Activated effector memory CD4-positive, alpha-beta T cell treated with anti-CD3 and anti-CD28 coated beads, Interleukin-2, amount 50 U/mL, for 16 hours (primary cell): ENCODE measurements around the gene POLA2.
A peak's percentile ranks its signal among the peaks of the same experiment; 100 is the strongest.
"Not testable (repeated sequence)": the region's sequence is repeated elsewhere in the genome, so short reads cannot be mapped to it uniquely, and the experiment has no call there.

Experiments used
- DNase-seq: peaks from one replicate; pipeline ENCODE4 v3.0.0-alpha.2; 2020

Gene POLA2

DNA sequence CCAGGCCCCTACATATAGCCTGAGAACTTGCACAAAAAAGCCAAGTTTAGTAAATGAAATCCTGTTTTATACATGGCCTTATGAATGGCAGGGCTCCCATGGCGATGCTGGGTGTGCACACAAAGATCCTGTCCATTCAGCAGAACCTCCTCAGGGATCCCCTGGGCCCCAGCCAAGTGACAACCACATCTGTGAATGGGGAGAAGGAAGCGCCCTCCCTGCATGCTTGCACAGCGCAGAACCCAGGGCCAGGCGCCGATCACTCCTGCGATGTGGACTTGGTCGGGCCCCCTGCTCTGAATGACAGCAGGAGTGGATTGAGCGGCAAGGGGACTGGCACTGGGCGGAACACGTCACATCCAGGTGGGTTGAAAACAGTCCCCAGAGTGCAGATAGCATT, 48.5 kb downstream of the POLA2 start:
- no peak for DNase-seq

DNA sequence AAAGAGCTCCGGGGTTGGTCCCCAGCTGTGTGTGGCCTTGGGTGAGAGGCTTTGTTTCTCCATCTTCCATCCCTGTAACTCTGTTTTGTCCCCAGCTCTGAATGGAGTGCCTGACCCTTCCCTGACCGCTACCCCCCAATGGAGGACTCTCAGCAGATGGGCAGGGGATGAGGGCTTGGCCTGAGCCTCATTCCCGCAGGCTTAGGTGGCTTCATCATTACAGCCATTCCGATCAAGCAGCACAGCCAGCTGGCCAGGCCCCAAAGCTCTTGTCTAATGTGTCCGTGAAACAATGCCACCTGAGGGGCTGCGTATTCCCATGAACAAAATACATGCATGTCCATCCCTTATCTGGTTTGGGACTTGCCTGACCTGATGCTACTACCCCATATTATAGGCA, 49.0 kb downstream of the POLA2 start:
- no peak for DNase-seq

DNA sequence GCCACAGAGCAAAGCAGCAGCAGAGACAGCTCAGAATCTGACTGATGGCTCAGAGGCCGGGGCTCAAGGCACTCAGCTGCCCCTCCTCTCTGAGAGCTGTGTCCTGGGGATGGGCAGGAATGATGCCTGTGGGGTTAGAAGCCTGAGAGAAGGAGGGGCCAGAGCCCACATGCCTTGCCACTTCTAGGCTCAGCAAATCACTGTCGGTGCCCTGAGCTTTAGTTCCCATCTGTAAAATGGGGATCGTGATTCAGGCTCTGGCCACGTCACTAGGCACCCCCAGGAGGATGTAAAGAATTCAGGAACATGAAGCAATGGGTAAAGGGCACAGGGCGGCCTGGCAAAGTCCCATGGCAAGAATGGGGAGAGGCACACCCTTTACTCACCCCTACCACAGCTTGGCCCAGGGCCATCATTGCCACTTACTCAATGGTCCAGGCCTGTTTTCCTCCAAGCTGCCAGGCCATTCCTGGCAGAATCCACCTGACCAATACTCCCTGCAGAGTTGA, 49.5 kb downstream of the POLA2 start:
- DNase-seq, result no peak

DNA sequence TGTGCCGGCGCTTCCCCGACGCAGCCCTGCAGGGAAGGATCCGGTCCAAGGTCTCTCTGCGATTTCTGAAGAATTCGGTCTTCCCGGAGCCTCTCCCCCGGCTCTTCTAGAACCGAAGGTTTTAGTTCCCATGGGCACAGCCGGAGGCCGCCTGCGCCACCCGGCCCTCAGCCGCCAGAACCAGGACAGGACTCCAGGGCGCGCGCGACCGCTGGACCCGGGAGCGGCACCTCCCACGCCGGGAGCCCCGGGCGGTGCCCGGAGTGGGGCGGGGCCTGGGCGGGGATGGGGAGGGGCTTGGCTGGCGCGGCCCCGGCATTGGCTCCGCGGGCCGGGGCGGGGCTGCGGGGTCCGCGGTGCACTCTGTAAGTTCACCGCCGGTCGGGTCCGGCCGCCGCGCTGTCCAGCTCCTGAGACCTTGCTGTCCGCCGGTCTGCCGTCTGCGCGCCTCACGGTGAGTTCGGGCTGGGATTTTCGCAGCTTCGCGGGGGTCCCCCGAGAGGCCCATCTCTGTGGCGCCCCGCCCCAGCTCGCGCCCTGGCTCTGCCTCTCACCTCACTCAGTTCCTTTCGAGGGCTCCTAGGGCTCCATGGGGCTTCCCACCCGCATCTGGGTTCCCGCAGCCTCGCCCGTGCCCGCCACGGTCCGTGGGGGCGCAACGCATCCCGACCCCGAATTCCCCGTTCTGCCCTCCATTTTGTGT, 52.9 kb downstream of the POLA2 start, which contains the start of gene CDC42EP2:
Gene CDC42EP2 (plus strand): TSS at position 366 of the 703 bp plus-strand sequence. CDS start 6,033 bp downstream, outside the sequence.
- DNase-seq, result peak; percentile 91

DNA sequence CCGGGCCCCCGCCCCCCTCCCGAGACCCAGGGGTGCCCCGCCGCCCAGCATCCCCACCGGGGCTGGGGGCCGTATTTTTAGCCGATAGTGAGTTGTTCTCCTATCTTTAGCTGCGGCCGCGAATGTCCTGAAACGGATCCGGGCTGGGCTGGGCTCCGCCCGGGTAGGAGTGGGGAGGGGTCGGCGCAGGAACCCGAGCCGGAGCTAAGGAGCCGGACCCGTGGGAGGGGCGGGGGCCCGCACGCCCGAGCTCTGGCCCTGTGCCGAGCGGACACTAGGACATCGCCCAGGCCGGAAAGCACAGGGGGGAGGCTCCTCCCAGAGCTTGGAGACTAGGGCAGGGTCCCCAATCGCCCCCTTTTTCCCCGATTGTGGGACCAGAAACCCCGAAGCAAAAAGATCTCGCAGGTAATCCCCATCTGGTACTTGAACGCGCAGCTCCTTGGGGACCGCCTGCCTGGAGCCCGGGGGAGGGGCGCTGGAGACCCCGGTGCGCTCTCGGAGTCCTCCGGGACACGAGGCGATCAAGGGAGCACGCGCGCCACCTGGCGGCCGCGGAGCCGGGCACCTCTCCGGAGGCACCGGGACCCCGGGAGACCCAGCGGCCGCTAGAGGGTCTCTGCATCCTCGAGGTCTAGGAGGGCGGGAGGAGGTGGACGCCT, 53.6 kb downstream of the POLA2 start:
- DNase-seq, result peak; percentile 93

DNA sequence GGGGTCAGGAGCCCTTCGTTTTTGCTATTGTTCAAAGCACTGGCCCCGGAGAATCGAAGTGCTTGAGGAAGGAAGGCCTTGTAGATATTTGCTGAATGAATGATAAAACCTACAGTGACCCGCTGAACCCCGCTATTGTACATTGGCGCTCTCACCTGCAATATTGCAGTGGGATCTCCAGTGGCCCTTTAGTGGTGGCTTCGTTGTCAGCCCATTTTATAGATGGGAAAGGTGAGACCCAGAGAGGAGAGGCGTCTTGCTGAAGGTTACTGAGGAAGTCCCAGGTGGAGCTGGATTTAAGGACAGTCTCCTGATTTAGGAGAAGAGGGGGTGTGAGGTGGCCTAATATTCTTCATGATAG, 54.1 kb downstream of the POLA2 start:
- no peak for DNase-seq

DNA sequence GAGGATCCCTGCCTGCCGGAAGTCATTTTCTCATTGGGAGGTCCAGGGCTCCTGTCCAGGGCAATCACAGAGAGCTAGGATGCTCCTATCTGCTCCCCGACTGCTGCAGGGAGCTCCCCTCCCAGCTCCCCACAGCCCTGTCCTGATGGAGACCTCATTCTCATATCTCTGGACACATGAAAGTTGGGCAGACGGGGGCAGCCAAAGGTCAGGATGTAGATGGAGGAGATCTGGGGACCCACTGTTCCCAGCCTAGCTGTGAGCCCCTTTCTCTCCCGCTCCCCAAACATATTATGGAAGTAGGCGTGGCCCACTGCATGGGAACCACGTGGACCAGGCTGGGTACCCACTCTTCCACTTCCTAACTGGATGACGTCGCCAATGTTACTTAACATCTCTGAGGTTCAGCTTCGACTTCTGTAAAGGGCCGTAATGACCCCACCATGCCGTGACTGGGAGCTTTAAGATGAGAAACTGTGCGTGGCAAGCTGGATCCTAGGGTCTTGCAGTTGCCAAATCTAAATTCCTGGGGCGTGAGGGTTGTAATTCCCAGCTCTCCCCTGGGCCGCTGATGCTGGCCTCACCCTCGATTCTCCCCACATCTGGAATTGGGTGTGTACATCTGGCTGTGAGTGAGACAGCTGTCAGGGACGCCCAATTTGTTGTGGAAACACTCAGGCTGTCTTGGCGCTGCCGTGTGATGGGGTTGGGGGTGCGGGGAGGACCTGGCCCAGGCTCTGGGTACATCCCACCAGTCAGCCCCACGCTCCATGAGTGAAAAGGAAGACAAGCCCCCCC, 54.7 kb downstream of the POLA2 start:
- DNase-seq, result no peak

DNA sequence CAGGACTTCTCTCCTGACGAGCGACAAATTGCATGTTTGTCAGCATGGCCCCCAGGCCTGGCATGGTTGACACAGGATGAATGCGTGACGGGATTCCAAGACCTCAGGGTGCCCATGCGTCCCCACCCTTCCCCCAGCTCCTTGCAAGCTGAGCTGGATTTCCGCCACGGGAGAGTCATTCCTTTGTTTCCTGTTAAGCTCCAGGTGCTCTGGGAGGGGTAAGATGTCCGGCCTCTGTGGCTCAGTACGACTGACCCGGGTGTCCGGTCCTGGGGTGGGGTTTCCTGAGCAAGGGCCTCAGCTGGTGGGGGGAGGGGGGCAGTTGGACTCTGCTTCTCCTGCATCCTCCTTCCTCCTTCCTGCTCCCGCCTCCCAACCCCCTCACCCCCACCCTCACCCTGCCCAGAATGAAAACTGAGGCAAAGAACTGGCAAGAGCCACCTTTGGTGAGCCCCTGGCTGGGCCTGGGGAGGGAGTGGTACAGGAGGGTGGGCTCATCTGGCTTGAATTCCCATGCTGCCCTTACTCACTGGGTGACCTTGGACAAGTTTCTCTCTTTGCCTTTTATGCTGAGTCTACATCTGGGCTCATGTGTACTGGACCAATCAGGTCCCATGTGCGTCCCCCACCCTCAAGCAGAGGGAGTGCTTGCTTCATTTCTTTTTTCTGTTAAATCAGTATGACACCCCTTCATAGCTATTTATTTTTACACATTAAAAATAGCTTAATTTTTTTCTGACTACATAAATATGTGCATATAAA, 55.4 kb downstream of the POLA2 start:
- no peak for DNase-seq

DNA sequence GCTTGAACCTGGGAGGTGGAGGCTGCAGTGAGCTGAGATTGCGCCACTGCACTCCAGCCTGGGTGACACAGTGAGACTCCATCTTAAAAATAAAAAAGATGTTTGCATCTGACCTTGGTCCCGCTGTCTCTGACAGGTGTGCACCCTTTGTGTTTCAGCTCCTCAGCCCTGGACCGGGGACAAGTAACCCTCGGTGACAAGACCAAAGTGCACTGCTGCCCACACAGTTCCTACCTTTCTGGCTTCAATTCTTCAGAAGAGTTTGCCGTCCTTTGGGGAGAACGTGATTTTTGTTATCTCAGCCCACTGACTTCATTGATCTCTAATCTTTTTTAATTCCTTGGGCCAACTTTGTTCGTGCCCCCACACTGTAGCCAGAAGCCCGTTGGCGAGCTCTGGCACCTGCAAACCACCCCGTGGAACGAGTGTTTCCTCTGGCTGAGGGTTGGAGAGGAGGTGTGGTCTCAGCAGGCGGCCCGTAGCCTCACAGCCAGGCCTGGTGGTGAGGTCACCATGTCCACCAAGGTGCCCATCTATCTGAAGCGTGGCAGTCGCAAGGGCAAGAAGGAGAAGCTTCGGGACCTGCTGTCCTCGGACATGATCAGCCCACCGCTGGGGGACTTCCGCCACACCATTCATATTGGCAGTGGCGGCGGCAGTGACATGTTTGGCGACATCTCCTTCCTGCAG, 58.8 kb downstream of the POLA2 start:
- no peak for DNase-seq

DNA sequence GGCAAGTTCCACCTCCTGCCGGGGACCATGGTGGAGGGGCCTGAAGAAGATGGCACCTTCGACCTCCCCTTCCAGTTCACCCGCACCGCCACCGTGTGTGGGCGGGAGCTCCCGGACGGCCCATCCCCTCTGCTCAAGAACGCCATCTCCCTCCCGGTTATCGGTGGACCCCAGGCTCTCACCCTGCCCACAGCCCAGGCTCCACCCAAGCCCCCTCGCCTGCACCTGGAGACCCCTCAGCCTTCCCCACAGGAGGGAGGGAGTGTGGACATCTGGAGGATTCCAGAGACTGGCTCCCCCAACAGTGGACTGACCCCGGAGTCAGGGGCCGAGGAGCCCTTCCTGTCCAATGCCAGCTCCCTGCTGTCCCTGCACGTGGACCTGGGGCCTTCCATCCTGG, 59.3 kb downstream of the POLA2 start:
- DNase-seq, result no peak

DNA sequence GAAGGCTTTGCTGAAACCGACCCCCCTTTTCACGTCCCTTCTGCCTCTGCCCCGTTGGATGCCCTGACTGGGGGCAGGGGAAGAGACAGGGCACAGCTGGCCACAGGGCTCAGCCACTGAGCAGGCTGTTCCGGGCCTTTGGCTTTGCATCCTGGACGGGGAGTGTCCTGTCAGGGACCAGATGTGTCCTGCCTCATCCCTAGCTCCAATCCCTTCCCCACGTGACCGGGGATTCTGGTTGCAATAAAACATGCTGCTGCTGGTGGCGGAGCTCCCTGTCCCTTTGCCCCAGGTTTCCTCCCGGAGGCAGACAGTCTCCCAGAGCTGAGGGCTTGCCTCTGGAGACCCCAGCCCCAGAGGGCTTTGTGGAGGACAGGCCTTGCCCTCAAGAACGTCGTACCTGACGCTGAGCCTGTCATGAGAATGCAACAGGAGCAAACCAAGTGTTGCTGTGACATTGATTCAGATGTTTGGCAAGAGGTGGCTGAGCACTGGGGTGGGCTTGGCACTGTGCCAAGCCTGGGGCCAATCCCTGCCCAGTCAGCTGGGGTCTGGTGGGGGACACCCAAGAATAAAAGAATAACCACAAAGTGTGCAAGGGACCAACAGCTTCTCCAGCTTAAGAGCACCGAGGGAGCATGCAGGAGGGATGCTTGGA, 60.2 kb downstream of the POLA2 start:
- DNase-seq, result no peak

DNA sequence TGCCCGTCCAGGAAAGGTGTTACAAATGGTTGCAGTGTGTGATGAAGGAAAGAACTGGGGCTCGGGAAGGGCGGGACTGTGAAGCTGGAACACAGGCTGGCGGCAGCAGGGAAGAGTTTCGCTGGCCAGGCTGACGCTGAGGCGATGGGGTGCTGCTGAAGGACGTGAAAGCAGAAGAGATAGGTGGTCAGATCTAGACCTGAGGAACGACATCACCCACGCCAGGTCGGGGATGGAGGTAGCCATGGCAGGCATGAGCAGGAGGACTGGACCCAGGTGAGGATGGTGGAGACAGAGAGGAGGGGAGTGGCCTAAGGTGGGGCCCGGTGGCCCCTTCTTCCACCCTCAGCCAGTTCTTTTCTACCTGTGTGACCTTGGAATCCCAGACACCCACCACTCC, 62.1 kb downstream of the POLA2 start:
- DNase-seq, result no peak

DNA sequence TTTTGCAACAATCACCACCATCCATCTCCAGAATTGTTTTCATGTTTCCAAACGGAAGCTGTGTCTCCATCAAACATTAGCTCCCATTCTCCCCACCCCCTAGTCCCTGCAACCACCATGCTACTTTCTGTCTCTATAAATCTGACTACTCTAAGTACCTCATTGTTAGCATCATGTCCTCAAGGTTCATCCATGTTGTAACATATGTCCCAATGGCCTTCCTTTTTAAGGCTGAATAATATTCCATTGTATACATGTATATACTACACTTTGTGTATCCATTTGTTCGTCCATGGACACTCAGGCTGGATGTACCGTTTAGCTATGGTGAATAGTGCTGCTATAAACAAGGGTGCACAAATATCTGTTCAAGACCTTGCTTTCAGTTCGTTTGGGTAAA, 63.7 kb downstream of the POLA2 start:
- no peak for DNase-seq

DNA sequence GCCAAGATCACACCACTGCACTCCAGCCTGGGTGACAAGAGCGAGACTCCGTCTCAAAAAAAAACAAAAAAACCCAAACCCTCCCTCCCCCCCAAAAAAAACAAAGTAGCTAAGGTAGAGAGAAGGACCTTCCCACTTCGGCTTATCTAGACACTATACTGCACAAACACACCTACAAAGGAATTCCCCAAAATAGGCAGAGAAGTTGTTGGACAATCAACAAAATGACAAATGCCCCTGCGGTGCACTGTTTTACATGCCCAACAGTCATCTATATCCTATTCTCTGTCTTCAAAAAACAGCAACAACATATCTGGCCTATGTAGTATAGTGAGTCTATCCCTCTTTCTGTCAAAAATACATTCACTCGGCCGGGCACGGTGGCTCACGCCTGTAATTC, 65.3 kb downstream of the POLA2 start:
- DNase-seq, result no peak

DNA sequence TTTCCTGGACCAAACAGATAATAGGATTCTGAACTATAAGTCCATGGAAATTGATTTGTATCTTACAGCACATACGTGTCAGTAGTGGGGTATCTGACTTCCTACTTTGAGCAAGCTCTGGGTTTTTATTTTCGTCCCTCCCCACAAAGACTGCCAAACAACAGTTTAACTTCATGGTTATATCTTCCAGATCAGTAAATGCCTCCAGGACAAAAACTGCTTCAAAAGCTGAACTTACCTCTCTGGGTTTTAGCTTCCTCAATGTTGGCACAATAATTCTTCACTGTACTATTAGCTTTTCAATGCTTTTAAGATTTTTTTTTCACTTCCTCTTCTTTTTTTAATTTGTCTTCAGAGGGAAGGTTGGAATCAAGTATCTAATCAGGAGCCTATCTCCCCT, 67.7 kb downstream of the POLA2 start:
- DNase-seq, result no peak

DNA sequence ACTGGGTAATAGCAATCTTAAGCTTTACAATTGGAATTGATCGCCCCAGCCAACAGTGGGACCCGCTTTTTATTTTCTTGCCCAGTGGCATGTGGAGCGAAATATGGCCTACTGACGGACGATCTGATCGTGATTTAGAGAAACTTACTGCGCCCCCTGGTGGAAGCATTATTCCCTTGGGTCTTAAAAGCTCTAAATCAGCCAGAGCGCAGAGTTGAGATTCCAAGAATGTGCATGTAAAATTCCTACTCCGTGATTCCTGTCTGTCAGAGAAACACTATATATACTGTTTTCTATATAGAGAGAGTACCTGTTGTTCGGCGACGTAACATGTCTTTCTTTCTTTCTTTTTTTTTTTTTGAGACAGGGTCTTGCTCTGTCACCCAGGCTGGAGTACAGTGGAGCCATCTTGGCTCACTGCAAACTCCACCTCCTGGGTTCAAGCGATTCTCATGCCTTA, 68.2 kb downstream of the POLA2 start:
- peak; percentile 91 for DNase-seq

DNA sequence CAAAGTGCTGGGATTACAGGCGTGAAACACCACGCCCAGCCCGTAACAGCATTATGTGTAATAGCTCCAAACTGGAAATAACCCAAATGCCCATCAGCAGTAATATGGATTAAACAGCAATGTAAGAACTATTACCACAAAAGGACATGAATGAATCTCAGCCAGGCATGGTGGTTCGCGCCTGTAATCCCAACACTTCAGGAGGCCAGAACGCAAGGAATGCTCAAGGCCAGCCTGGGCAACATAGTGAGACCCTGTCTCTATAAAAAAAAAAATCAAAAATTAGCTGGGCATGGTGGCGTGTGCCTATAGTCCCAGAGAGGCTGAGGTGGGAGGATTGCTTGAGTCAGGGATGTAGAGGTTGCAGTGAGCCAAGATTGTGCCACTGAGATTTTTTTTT, 68.8 kb downstream of the POLA2 start:
- no peak for DNase-seq

DNA sequence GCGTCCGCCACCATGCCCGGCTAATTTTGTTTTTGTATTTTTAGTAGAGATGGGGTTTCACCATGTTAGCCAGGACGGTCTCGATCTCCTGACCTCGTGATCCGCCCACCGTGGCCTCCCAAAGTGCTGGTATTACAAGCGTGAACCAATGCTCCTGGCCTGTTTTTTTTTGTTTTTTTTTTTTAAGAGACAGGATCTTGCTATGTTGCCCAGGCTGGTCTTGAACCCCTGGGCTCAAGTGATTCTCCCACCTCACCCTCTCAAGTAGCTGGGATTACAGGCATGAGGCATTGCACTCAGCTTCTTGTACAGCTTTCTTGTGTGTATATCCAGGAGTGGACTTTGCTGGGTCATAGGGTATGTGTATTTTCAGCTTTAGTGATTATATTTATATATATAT, 70.8 kb downstream of the POLA2 start:
- not testable (repeated sequence) for DNase-seq

DNA sequence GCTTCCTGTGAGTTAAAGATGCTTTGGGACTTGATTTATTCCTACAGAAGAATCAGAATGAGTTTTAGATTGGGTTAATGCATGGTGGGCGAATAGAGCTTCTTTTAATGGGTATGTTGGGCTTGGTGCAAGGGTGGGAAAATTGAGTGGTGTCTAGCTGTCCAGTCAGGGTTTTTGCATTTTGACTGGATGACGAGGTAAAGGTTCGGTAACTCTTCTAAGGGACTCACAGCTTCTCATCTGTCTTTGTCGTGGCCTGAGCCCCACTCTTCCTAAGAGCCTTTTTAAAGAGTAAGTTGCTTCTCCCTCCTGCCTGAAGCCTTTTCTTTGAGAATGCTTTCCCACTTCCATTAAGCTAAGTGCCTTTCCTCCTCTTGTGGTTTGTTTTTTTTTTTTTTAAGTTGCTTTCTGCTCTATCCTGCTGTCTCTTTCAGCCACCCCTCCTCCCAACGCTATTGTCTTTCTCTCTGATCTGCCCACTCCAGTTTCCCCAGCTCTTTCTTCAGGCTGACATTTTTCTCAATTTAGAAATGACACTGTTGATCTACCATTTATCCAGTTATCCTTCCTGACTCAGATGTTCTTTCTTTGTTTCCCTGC, 73.0 kb downstream of the POLA2 start:
- no peak for DNase-seq

DNA sequence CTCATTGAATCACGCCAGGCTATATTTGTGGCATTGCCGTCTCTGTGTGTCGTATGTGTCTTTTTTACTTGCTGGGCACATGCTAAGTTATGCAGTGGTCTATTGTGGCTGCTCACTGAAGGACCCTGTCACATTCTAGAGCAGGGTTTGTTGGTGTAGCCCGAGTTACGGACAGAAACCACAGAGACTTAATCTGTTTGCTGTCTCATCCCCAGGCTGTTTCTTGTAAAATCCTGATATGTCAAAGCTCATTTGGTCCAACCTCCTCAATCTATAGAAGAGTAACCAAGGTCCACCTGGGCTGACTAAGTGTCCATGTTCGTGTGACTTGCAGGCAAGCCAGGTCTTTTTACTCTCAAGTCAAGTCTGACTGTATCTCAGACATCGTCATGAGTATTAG, 76.9 kb downstream of the POLA2 start:
- DNase-seq, result no peak

DNA sequence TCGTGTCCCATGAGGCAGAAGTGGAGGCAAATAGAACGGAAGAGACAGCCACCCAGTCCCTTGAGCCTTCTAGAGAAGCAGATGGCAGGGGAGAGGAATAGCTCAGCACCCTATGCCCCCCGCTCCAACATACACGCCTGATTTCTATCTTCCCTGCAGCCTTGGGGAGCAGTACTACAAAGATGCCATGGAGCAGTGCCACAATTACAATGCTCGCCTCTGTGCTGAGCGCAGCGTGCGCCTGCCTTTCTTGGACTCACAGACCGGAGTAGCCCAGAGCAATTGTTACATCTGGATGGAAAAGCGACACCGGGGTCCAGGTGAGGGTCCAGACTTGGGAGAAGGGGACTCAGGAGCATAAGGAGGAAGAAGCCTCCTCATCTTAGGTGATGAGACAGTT, 78.5 kb downstream of the POLA2 start:
- DNase-seq, result no peak
